ENCODE measurements around the gene ATXN3. TPM values are rescaled to one million over a fixed set of nuclear protein-coding genes. Genes with fewer than 3 reads are reported as not detected.

Gene ATXN3
- total RNA-seq, 1 experiment from 2014 or later: 27.6 TPM

- H3K4me2 ChIP-seq (ENCODE audit: low read length): no peak overlapping the region
- no peak overlapping the region for H2AFZ ChIP-seq (ENCODE audit: low read depth, low read length, poor library complexity, severe bottlenecking)
- peaks cover 37 to 47% of the 10 kb centered on the region in 2 experiments for H3K36me3 ChIP-seq (ENCODE audit: control insufficient read depth in 1 of 2, insufficient read depth in 2 of 2, low read length in 2 of 2)
- no TSS peak for BruUV-seq (replicated peaks)
- ATAC-seq: peak; percentile 67
- no peaks in the 10 kb centered on the region for H3K4me1 ChIP-seq (ENCODE audit: control insufficient read depth in 1 of 2, insufficient read depth in 2 of 2, low read length in 2 of 2)
- H3K27ac ChIP-seq (ENCODE audit: low read depth, low read length): no peak overlapping the region
- TF ChIP-seq EZH2phosphoT487 (IDR thresholded peaks at IDR 0.05; ENCODE audit: borderline replicate concordance) (no peak), RAD21 (IDR thresholded peaks at IDR 0.05; ENCODE audit: low read depth) (peak; percentile 72), SP1 (IDR thresholded peaks at IDR 0.05; ENCODE audit: low read depth) (no peak)
- TF ChIP-seq, protein P1, sequence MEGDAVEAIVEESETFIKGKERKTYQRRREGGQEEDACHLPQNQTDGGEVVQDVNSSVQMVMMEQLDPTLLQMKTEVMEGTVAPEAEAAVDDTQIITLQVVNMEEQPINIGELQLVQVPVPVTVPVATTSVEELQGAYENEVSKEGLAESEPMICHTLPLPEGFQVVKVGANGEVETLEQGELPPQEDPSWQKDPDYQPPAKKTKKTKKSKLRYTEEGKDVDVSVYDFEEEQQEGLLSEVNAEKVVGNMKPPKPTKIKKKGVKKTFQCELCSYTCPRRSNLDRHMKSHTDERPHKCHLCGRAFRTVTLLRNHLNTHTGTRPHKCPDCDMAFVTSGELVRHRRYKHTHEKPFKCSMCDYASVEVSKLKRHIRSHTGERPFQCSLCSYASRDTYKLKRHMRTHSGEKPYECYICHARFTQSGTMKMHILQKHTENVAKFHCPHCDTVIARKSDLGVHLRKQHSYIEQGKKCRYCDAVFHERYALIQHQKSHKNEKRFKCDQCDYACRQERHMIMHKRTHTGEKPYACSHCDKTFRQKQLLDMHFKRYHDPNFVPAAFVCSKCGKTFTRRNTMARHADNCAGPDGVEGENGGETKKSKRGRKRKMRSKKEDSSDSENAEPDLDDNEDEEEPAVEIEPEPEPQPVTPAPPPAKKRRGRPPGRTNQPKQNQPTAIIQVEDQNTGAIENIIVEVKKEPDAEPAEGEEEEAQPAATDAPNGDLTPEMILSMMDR (IDR thresholded peaks at IDR 0.05 in 2 of 3, conservative IDR thresholded peaks at IDR 0.05 in 1 of 3; ENCODE audit: borderline replicate concordance in 1 of 3, insufficient read depth in 1 of 3, low read depth in 2 of 3, low read length in 2 of 3): peak; percentile 47 to 62 (median 49); a peak in 5 of 6 replicates
- TF ChIP-seq, protein P2, sequence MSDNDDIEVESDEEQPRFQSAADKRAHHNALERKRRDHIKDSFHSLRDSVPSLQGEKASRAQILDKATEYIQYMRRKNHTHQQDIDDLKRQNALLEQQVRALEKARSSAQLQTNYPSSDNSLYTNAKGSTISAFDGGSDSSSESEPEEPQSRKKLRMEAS (IDR thresholded peaks at IDR 0.05): no peak
- ChIA-PET RAD21 (ENCODE audit: low non-redundant PET in 1 of 2, low total read pairs in 2 of 2, uncharacterized antibody in 2 of 2, unreplicated experiment in 2 of 2) (interaction anchor here in 1 of 2 experiments (0.7 kb wide), 1 partner anchor 217 kb away, joined by 4 read pairs; no protein-coding TSS in a partner anchor), CTCF (interaction anchor here (0.7 to 1.8 kb wide), 13 partner anchors 9 to 555 kb away, joined by 3 to 14 read pairs (median 3); partner anchors contain the start of genes ATXN3, CPSF2 and NDUFB1), POLR2A (no interaction called here)
- H3K4me3 ChIP-seq (replicated peaks in 1 of 2; ENCODE audit: low read depth in 1 of 2, low read length in 2 of 2): no peak overlapping the region
- no peaks in the 10 kb centered on the region; the same call in 1 of the 2 replicates for H3K79me2 ChIP-seq (ENCODE audit: insufficient read depth, low read length)
- H3K9ac ChIP-seq (ENCODE audit: low read length): no peak overlapping the region
- no peaks in the 10 kb centered on the region for H3K27me3 ChIP-seq (ENCODE audit: insufficient read depth, low read length)
- no peaks in the 10 kb centered on the region for H3K9me3 ChIP-seq (ENCODE audit: control insufficient read depth in 1 of 2, insufficient read depth in 1 of 2, low read depth in 1 of 2, low read length in 2 of 2)
- intact Hi-C loops (cut with micrococcal nuclease): loop anchor here (1.0 to 10.0 kb wide), 4 partner anchors 220 to 547 kb away; no protein-coding TSS in a partner anchor
- peak; percentile 35 for DNase-seq (ENCODE audit: low read depth, low spot score)
- no peaks in the 10 kb centered on the region for H4K20me1 ChIP-seq (ENCODE audit: insufficient read depth)
- no peaks in the 10 kb centered on the region for H3K9me2 ChIP-seq (ENCODE audit: insufficient read depth)
These were observed 28.9 kb upstream of the ATXN3 start for GRCh38 chr14:92135269-92135668.

DNA sequence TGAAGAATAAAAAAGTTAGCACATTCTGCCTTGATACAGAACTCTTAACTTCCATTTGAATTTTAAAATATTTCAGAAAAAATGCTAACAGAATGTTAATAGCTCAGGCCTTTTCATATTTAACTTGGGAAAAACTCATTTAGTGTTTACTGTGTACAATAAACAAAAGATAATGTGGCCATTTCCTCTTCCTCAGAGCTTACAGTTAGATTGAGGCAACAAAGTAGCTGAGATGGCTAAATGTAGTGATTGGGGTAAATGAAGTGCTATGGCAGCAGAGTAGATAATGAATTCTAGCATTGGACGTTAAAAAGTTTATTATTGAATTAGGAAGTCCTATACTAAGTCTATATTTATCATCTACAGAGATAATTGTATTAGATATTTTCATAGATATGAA, 28.1 kb upstream of the ATXN3 start:
- H3K27me3 ChIP-seq (ENCODE audit: insufficient read depth, low read length): no peaks in the 10 kb centered on the region
- no peak overlapping the region for H3K4me3 ChIP-seq (replicated peaks in 1 of 2; ENCODE audit: low read depth in 1 of 2, low read length in 2 of 2)
- H3K9ac ChIP-seq (ENCODE audit: low read length): no peak overlapping the region
- H3K9me2 ChIP-seq (ENCODE audit: insufficient read depth): no peaks in the 10 kb centered on the region
- no peak for TF ChIP-seq SRF (IDR thresholded peaks at IDR 0.05; ENCODE audit: low read depth)
- TF ChIP-seq, protein P1 (IDR thresholded peaks at IDR 0.05 in 2 of 3, conservative IDR thresholded peaks at IDR 0.05 in 1 of 3; ENCODE audit: borderline replicate concordance in 1 of 3, insufficient read depth in 1 of 3, low read depth in 2 of 3, low read length in 2 of 3): no peak
- DNase-seq (ENCODE audit: low read depth, low spot score) (no peak), ATAC-seq (no peak)
- H2AFZ ChIP-seq (ENCODE audit: low read depth, low read length, poor library complexity, severe bottlenecking): no peak overlapping the region
- H3K4me2 ChIP-seq (ENCODE audit: low read length): no peak overlapping the region
- intact Hi-C loops (cut with micrococcal nuclease): loop anchor here (10.0 kb wide), 2 partner anchors 220 to 470 kb away; no protein-coding TSS in a partner anchor
- ChIA-PET CTCF (interaction anchor here (0.6 to 1.3 kb wide), 3 partner anchors 113 to 554 kb away, joined by 3 read pairs; no protein-coding TSS in a partner anchor), RAD21 (ENCODE audit: low non-redundant PET in 1 of 2, low total read pairs in 2 of 2, uncharacterized antibody in 2 of 2, unreplicated experiment in 2 of 2) (no interaction called here), POLR2A (no interaction called here)
- no peaks in the 10 kb centered on the region for H4K20me1 ChIP-seq (ENCODE audit: insufficient read depth)
- no peaks in the 10 kb centered on the region for H3K4me1 ChIP-seq (ENCODE audit: control insufficient read depth in 1 of 2, insufficient read depth in 2 of 2, low read length in 2 of 2)
- peaks cover 38 to 47% of the 10 kb centered on the region in 2 experiments for H3K36me3 ChIP-seq (ENCODE audit: control insufficient read depth in 1 of 2, insufficient read depth in 2 of 2, low read length in 2 of 2)
- no peaks in the 10 kb centered on the region; the same call in 1 of the 2 replicates for H3K79me2 ChIP-seq (ENCODE audit: insufficient read depth, low read length)
- no peaks in the 10 kb centered on the region for H3K9me3 ChIP-seq (ENCODE audit: control insufficient read depth in 1 of 2, insufficient read depth in 1 of 2, low read depth in 1 of 2, low read length in 2 of 2)
- no TSS peak for BruUV-seq (replicated peaks)
- H3K27ac ChIP-seq (ENCODE audit: low read depth, low read length): no peak overlapping the region
